ENCODE measurements around the gene ERICH4.
"Not testable (repeated sequence)": the region's sequence is repeated elsewhere in the genome, so short reads cannot be mapped to it uniquely, and the experiment has no call there.

The ERICH4 gene

GRCh38 chr19:41442473-41443355 is at the start of gene ERICH4:
Gene ERICH4 (plus strand): TSS chr19:41443156. CDS start chr19:41443170, 14 bp downstream.
- no peak for DNase-seq (ENCODE audit: low read depth in 2 of 2)

GRCh38 chr19:41395355-41395754 is 47.6 kb upstream of the ERICH4 start:
- DNase-seq (ENCODE audit: low read depth in 2 of 2), result no peak

- DNase-seq (ENCODE audit: low read depth in 2 of 2), result peak; percentile 100
Measured at GRCh38 chr19:41397086-41398049, 45.6 kb upstream of the ERICH4 start, which contains the start of the genes BCKDHA and EXOSC5. Gene BCKDHA (plus strand): TSS chr19:41397818. CDS start chr19:41397828, 10 bp downstream. Gene EXOSC5 (minus strand): TSS chr19:41397359. CDS start chr19:41397328, 31 bp downstream.

GRCh38 chr19:41398050-41398418 is 44.9 kb upstream of the ERICH4 start:
- no peak for DNase-seq (ENCODE audit: low read depth in 2 of 2)

DNA sequence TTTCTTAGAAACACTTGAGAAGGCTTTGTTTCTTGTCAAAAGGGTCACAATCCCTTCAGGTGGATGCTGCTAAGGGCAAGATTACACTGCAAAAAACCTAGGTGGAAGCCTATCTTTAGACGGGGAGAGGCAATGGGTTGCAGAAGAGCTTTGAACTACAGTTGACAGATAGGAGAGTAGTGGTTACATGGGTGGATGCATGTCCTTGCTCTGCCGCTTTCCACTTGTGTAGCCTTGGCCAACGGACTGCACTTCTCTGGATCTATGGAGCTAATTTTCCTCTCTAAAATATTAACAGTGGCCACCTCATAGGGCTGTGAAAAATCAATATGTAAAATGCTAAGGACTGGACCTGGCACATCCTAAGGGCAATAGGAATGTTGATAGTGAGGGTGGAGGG is 44.4 kb upstream of the ERICH4 start:
- no peak for DNase-seq (ENCODE audit: low read depth in 2 of 2)

DNA sequence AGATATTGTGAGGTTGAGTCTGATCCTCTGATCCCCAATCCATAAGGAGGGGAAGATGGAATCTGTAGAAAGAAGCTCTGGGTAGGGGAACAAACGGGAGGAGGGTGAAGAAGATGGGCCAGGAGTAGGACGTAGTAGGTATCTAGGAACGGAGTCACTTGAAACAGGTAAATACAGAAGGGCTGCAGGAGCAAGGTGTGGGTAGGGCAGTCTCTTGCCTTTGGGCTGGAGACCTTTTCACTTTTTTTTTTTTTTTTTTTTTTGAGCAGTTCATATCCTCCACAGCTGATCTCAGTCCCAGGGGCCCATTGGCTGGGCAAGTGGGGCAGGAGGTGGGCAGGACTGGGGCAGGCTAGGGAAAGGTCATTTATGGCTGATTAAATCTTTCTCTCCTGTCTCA is 43.9 kb upstream of the ERICH4 start:
- DNase-seq (ENCODE audit: low read depth in 2 of 2), result no peak

DNA sequence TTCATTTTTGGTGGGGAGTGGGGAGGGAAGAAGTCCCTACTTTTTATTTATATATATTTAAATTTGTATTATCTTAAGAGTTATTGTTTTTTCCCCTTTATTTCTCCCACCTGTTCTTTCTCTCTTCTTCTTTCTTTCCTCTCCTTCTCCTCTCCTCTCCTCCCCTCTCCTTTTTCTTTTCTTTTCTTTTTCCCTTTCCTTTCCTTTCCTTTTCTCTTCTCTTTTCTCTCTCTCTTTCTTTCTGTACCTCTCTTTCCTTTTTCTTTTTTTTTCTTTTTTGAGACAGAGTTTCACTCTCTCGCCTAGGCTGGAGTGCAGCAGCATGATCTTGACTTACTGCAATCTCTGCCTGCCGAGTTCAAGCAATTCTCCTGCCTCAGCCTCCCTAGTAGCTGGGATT is 43.4 kb upstream of the ERICH4 start:
- DNase-seq (ENCODE audit: low read depth in 2 of 2), result no peak

DNA sequence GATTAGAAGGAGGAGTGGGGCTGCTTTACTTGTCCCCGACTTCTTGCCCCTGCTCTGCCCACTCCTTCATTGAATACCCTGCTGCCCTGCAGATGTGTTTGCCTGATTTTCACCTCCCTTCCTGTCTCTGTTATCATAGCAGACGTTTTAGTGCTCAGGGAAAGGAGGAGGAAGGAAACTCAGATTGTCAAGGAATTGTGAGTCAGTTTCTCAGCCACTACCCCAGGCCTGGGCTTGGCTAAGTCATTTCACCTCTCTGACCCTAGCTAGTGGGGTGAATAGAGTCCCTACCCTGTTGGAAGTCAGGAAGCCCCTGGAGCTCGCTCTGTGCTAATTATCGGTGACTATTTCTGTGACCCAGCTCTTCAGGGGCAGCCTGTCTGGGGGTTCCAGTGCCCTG is 41.5 kb upstream of the ERICH4 start:
- no peak for DNase-seq (ENCODE audit: low read depth in 2 of 2)

DNA sequence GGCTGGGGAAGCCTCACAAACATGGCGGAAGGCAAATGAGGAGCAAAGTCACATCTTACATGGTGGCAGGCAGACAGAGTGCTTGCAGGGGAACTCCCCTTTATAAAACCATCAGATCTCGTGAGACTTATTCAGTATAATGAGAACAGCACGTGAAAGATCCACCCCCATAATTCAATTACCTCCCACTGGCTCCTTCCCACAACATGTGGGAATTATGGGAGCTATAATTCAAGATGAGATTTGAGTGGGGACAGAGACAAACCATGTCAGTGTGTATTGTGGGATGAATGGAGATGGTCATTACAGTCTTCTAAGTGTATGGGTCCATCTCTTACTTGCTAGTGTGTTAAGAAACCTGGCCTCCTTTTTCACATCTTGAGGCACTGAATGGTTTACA is 40.9 kb upstream of the ERICH4 start:
- DNase-seq (ENCODE audit: low read depth in 2 of 2), result no peak

DNA sequence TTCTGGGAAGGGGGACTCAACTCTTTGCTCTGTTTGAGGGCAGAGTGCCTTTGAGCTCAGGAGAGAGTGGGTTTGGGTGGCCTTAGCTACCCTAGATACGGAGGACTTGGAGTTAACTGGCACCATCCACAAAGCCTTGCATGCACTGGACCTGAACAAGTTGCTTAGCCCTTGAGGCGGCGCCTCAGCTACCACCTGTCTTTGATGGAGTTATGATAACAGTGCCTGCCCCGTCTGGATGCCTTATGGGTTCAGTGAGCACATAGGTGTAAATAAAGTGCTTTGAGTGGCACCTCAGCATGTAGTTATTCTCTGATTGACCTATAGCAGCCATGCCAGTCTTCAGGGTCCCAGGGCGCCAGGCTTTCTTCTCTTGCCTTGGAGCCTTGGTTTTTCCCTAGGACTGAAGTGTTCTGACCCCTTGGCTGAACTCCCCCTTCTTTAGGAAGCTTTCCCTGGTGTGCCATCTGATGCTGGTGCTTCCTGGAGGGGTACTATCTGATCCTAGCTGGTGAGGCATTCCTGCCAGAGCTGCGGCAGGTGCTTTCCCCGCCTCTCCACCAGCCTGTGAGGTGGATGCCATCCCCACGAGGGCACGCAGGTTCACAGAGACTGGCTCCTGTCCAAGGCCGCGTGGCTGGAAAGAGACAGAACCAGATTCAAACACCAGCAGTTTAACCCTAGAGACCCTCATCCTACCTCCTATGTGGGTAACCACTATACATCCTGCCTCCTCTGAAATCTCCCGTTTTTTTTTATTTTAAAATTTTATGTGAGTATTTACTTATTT is 39.6 kb upstream of the ERICH4 start:
- DNase-seq (ENCODE audit: low read depth in 2 of 2), result no peak

DNA sequence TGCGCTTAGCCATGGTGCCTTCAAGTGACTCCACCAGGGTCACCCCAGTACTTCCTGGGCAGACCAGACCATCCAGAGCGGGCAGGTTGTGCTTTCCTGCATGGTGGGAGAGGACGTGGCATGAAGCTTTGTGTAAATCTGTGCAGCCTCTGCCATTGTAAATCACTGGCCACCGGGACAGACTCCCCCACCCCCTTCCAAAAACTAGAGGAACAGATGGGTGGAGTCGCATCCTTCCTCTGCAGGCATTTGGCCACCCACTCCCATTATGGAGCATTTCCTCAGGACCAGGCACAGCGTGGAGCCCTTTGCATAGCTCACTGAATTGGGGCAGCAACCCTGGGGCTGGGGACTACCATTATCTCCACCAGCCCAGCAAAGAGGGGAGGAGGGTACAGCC is 37.2 kb upstream of the ERICH4 start:
- DNase-seq (ENCODE audit: low read depth in 2 of 2), result no peak

- DNase-seq (ENCODE audit: low read depth in 2 of 2), result no peak
Measured at GRCh38 chr19:41407271-41407670, 35.7 kb upstream of the ERICH4 start.

GRCh38 chr19:41408256-41408655 is 34.7 kb upstream of the ERICH4 start:
- DNase-seq (ENCODE audit: low read depth in 2 of 2), result no peak

DNA sequence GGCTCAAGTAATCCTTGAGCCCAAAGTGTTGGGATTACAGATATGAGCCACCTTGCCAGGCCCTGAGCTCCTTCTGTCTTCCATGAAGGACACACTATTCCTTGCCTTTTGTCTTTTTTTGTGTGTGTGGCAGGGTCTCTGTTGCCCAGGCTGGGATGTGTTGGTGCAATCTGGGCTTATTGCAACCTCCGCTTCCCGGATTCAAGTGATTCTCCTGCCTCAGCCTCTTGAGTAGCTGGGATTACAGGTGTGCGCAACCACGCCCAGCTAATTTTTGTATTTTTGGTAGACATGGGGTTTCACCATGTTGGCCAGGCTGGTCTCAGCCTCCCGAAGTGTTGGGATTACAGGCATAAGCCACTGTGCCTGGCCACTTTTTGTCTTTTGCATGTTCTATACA is 34.1 kb upstream of the ERICH4 start:
- DNase-seq (ENCODE audit: low read depth in 2 of 2), result not testable (repeated sequence)

DNA sequence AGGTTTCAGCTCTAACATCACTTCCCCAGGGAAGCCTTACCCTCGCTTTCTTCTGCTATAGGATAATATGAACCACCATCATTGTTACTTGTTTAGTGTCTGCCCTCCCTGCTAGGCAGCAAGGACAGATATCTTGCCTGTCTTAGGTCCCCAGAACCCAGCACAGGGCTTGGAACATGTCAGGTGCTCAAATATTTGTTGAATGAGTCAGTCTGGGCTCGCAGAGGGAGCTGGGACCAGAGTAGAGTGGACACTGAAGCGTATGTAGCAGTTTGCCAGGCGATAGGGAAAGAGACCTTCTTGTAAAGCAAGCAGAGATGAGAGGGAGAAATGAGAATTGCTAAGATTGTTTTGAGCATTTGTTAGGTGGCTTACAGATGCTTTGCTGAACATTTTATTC is 33.7 kb upstream of the ERICH4 start:
- no peak for DNase-seq (ENCODE audit: low read depth in 2 of 2)

- DNase-seq (ENCODE audit: low read depth in 2 of 2), result no peak
Measured at GRCh38 chr19:41410336-41411054, 32.5 kb upstream of the ERICH4 start.

GRCh38 chr19:41411100-41411967 is 31.6 kb upstream of the ERICH4 start:
- no peak for DNase-seq (ENCODE audit: low read depth in 2 of 2)

- DNase-seq (ENCODE audit: low read depth in 2 of 2), result no peak
Measured at GRCh38 chr19:41411968-41412265, 31.0 kb upstream of the ERICH4 start.

GRCh38 chr19:41412953-41413352 is 30.0 kb upstream of the ERICH4 start:
- DNase-seq (ENCODE audit: low read depth in 2 of 2), result no peak

GRCh38 chr19:41413947-41414346 is 29.0 kb upstream of the ERICH4 start:
- DNase-seq (ENCODE audit: low read depth in 2 of 2), result no peak

All from fibroblast of skin of left quadriceps (primary cell).